B cell (primary cell): ENCODE data around the gene CFAP20DC. TPM values are rescaled to one million over a fixed set of nuclear protein-coding genes. Genes with fewer than 3 reads are reported as not detected.

Experiments
- ATAC-seq: fragments of 200-7000 bp; cut with Tn5 transposase; one replicate; pipeline ENCODE4 v1.10.0; 2021; ENCODE audit warnings: low read depth, mild to moderate bottlenecking, moderate number of reproducible peaks, moderate library complexity
- CTCF ChIA-PET: fragments of 350-600 bp; sonication (Branson Sonifier 250); formaldehyde crosslinking; loops from one replicate; lab custom pipeline; 2021; ENCODE audit warnings: antibody characterized with exemption, inconsistent platforms; lab: Charles Lee
- POLR2A ChIA-PET: fragments of 350-600 bp; sonication (Branson Sonifier 250); formaldehyde crosslinking; loops from one replicate; lab custom pipeline; 2021; ENCODE audit warnings: antibody characterized with exemption; lab: Charles Lee
- DNase-seq: peaks from one replicate; pipeline ENCODE4 v3.0.0; 2013
- H2AFZ ChIP-seq: 2 replicates; pipeline ENCODE4 v1.6.1; 2012; ENCODE audit warnings: mild to moderate bottlenecking, low read depth, low read length; ENCODE audit not compliant: insufficient read depth, poor library complexity, severe bottlenecking
- H3K27ac ChIP-seq, 2 donors: 1 replicate in 1 of 2; 2 replicates in 1 of 2; pipeline ENCODE4 v1.5.1; 2012 to 2013; ENCODE audit warnings: low read length in 2 of 2, mild to moderate bottlenecking in 2 of 2, moderate library complexity in 1 of 2
- H3K27me3 ChIP-seq, 4 experiments: fragments of 200-600 bp in 1 of 4; sonication (generic) in 1 of 4; replicated peaks in 1 of 4; 1 replicate in 2 of 4; 2 replicates in 2 of 4; pipeline versions ENCODE4 v1.6.1 to v1.7.0; 2013 to 2016; ENCODE audit warnings: low read length in 3 of 4, mild to moderate bottlenecking in 2 of 4, mixed read lengths in 1 of 4, moderate library complexity in 1 of 4; ENCODE audit not compliant: insufficient read depth in 4 of 4, control insufficient read depth in 3 of 4; ENCODE audit errors: control extremely low read depth in 1 of 4
- H3K36me3 ChIP-seq, 2 experiments: replicated peaks in 1 of 2; 1 replicate in 1 of 2; 2 replicates in 1 of 2; pipeline versions ENCODE4 v1.6.1 to v1.7.1; 2013; ENCODE audit warnings: low read length in 1 of 2; ENCODE audit not compliant: insufficient read depth in 2 of 2, control insufficient read depth in 1 of 2; ENCODE audit errors: control extremely low read depth in 1 of 2, extremely low read depth in 1 of 2
- H3K4me1 ChIP-seq, 2 donors: fragments of 200-600 bp in 1 of 2; sonication (generic) in 1 of 2; 1 replicate in 1 of 2; 2 replicates in 1 of 2; pipeline versions ENCODE4 v1.5.1 to v1.6.1; 2013 to 2017; ENCODE audit warnings: low read length in 2 of 2; ENCODE audit not compliant: control insufficient read depth in 2 of 2, insufficient read depth in 2 of 2
- H3K4me2 ChIP-seq: replicated peaks from 2 replicates; pipeline ENCODE3; 2012; ENCODE audit warnings: mild to moderate bottlenecking, low read depth, low read length; ENCODE audit not compliant: poor library complexity, severe bottlenecking
- H3K4me3 ChIP-seq, 5 experiments: fragments of 200-600 bp in 1 of 5; sonication (generic) in 1 of 5; 1 replicate in 3 of 5; 2 replicates in 2 of 5; pipeline versions ENCODE4 v1.5.1 to v1.7.0; 2011 to 2016; ENCODE audit warnings: low read length in 4 of 5, mild to moderate bottlenecking in 4 of 5, low read depth in 2 of 5, control low read depth in 1 of 5, moderate library complexity in 1 of 5; ENCODE audit not compliant: insufficient read depth in 1 of 5; ENCODE audit errors: control extremely low read depth in 1 of 5, extremely low read depth in 1 of 5
- H3K79me2 ChIP-seq: fragments of 200-600 bp; sonication (generic); one replicate; pipeline ENCODE4 v1.6.0; 2016; ENCODE audit warnings: low read length; ENCODE audit not compliant: control insufficient read depth, insufficient read depth
- H3K9ac ChIP-seq: fragments of 200-600 bp; sonication (generic); 2 replicates; pipeline ENCODE4 v1.6.1; 2017; ENCODE audit warnings: mild to moderate bottlenecking, low read length, moderate library complexity
- H3K9me3 ChIP-seq, 3 donors: one replicate each; pipeline versions ENCODE4 v1.6.1 to v1.7.1; 2013; ENCODE audit warnings: low read length in 2 of 3; ENCODE audit not compliant: control insufficient read depth in 2 of 3, insufficient read depth in 1 of 3; ENCODE audit errors: control extremely low read depth in 1 of 3
- H4K20me1 ChIP-seq: 2 replicates; pipeline ENCODE4 v1.6.0; 2012; ENCODE audit warnings: mild to moderate bottlenecking, low read length; ENCODE audit not compliant: insufficient read depth, control insufficient read depth, poor library complexity, severe bottlenecking
- H3K27ac Mint-ChIP-seq: one replicate; pipeline ENCODE4 v1.8.0; 2021; ENCODE audit warnings: mixed read lengths
- H3K27me3 Mint-ChIP-seq: one replicate; pipeline ENCODE4 v1.8.0; 2021; ENCODE audit warnings: mixed read lengths
- H3K4me1 Mint-ChIP-seq: one replicate; pipeline ENCODE4 v1.8.0; 2021; ENCODE audit warnings: mixed read lengths
- H3K4me3 Mint-ChIP-seq: one replicate; pipeline ENCODE4 v1.8.0; 2021; ENCODE audit warnings: mixed read lengths
- H3K9me3 Mint-ChIP-seq: one replicate; pipeline ENCODE4 v1.8.0; 2022; ENCODE audit warnings: mixed read lengths; ENCODE audit not compliant: insufficient read depth
- EZH2 ChIP-seq: IDR thresholded peaks from 2 replicates; pipeline ENCODE4 v1.6.1; 2012; ENCODE audit warnings: borderline replicate concordance, low read depth, mild to moderate bottlenecking, moderate library complexity, low read length; ENCODE audit not compliant: insufficient read depth, poor library complexity, severe bottlenecking
- WGBS: methylation state at CpG from one replicate; pipeline ENCODE4 v1.1.5; 2013; ENCODE audit warnings: missing lambda C conversion rate; ENCODE audit not compliant: insufficient coverage; 5-methylcytosine and 5-hydroxymethylcytosine counted together
- intact Hi-C: fragments of 100-400 bp; cut with micrococcal nuclease; formaldehyde crosslinking; loops from one replicate; pipeline ENCODE4 v1.10.0; 2022
- polyA plus RNA-seq: library from polyadenylated mRNA; depleted of rRNA; stranded (reverse); fragments of >200 nt; gene quantifications from 2 replicates; pipeline ENCODE4 v1.2.3, GENCODE V29; 2012
- total RNA-seq, 2 donors: library from RNA; stranded (reverse); fragments of 120-200 nt in 1 of 2; gene quantifications; 1 replicate in 1 of 2; 2 replicates in 1 of 2; pipeline versions ENCODE4 v1.2.3 to v1.2.4, GENCODE V29; 2013 to 2022
- TF ChIP-seq, protein P1 (sequence below): fragments of 200-600 bp; IDR thresholded peaks from one replicate; pipeline ENCODE4 v1.8.0; 2022; ENCODE audit warnings: antibody characterized with exemption, mild to moderate bottlenecking

The CFAP20DC gene
- total and polyA plus RNA-seq, 2 donors (not counting 1 experiment from before 2014, with no cell fraction given): 0.27 to 1.2 TPM

DNA sequence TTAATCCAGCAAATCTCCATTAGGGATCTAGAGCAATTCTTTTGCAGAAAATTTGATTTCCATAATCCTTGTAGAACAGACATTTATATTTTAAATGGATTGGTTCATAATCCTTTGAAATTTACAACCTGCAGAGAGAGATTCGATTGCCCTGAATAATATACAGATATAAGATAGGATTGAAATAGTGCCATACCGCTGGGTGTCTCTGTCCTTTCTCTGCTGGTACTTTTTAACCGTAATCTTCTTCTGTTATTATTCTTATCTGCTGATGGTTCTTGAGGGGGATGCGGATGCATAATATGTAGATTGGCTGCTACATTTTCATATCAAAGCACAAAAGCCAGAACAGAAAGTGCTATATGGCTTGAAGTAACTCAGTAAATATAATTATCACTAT, 182.2 kb downstream of the CFAP20DC start:
- TF ChIP-seq EZH2: no peak
- TF ChIP-seq, protein P1, sequence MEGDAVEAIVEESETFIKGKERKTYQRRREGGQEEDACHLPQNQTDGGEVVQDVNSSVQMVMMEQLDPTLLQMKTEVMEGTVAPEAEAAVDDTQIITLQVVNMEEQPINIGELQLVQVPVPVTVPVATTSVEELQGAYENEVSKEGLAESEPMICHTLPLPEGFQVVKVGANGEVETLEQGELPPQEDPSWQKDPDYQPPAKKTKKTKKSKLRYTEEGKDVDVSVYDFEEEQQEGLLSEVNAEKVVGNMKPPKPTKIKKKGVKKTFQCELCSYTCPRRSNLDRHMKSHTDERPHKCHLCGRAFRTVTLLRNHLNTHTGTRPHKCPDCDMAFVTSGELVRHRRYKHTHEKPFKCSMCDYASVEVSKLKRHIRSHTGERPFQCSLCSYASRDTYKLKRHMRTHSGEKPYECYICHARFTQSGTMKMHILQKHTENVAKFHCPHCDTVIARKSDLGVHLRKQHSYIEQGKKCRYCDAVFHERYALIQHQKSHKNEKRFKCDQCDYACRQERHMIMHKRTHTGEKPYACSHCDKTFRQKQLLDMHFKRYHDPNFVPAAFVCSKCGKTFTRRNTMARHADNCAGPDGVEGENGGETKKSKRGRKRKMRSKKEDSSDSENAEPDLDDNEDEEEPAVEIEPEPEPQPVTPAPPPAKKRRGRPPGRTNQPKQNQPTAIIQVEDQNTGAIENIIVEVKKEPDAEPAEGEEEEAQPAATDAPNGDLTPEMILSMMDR: no peak
- H3K36me3 ChIP-seq: no peaks in the 10 kb centered on the region
- H3K4me1 Mint-ChIP-seq: peaks cover 12% of the 10 kb centered on the region
- WGBS: no CpG with 5 or more reads among the region's 4 CpGs
- peak overlapping the region; percentile 57 for H3K4me2 ChIP-seq
- intact Hi-C loops: no loop called here
- no peaks in the 10 kb centered on the region for H3K9me3 Mint-ChIP-seq
- ChIA-PET CTCF (no interaction called here), POLR2A (no interaction called here)
- H3K9me3 ChIP-seq: no peaks in the 10 kb centered on the region
- ATAC-seq (no peak), DNase-seq (no peak)
- peak overlapping the region; percentile 71 for H3K27ac Mint-ChIP-seq
- peaks cover 4 to 12% of the 10 kb centered on the region in 2 donors for H3K4me1 ChIP-seq
- no peaks in the 10 kb centered on the region for H3K27me3 Mint-ChIP-seq
- peak overlapping the region; percentile 41 for H3K9ac ChIP-seq
- H3K27me3 ChIP-seq: no peaks in the 10 kb centered on the region
- no peak overlapping the region for H3K4me3 ChIP-seq
- no peaks in the 10 kb centered on the region for H3K79me2 ChIP-seq
- peak overlapping the region; percentile 57 for H2AFZ ChIP-seq
- H3K4me3 Mint-ChIP-seq: peak overlapping the region; percentile 81
- peak overlapping the region in 1 of 2 donors; percentile 75 for H3K27ac ChIP-seq
- no peaks in the 10 kb centered on the region for H4K20me1 ChIP-seq

DNA sequence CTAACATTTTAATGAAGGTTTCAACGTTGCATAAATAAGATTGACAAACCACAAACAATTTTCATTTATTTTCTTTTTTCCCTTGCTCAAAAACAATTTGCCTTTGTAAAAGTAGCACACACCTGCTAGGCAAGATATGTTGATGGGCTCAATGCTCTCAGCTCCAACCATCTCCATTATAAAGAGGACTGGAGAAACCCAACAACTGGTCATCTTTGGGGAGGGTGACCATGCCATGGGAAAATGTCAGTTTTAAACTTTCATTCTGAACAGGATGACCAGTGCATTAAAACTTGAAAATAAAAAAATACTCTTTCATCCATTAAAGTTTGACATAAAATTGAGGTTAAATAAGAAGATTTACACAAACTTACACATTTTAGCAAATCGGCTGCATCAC, 183.7 kb downstream of the CFAP20DC start:
- ChIA-PET POLR2A (no interaction called here), CTCF (no interaction called here)
- Histone ChIP-seq H3K27ac (no peak overlapping the region), H3K4me3 (no peak overlapping the region), H3K4me2 (no peak overlapping the region), H3K4me1 (peaks cover 4 to 12% of the 10 kb centered on the region in 2 donors), H3K36me3 (no peaks in the 10 kb centered on the region), H4K20me1 (no peaks in the 10 kb centered on the region), H3K9me3 (no peaks in the 10 kb centered on the region), H2AFZ (no peak overlapping the region), H3K27me3 (no peaks in the 10 kb centered on the region), H3K9ac (no peak overlapping the region), H3K79me2 (no peaks in the 10 kb centered on the region)
- Mint-ChIP-seq H3K9me3 (no peaks in the 10 kb centered on the region), H3K4me1 (peaks cover 16% of the 10 kb centered on the region), H3K4me3 (no peak overlapping the region), H3K27ac (no peak overlapping the region), H3K27me3 (no peaks in the 10 kb centered on the region)
- 0% methylated on average over 1 of the region's 2 CpGs for WGBS
- ATAC-seq (no peak), DNase-seq (no peak)
- no peak for TF ChIP-seq EZH2
- TF ChIP-seq, protein P1: no peak
- intact Hi-C loops: no loop called here
